ENCODE results near the gene KRTAP5-8. TPM values are rescaled to one million over a fixed set of nuclear protein-coding genes. Genes with fewer than 3 reads are reported as not detected.
"Not testable (repeated sequence)": the region's sequence is repeated elsewhere in the genome, so short reads cannot be mapped to it uniquely, and the experiment has no call there.

The KRTAP5-8 gene
- total RNA-seq, 2 experiments from 2014 or later = not detected

DNA sequence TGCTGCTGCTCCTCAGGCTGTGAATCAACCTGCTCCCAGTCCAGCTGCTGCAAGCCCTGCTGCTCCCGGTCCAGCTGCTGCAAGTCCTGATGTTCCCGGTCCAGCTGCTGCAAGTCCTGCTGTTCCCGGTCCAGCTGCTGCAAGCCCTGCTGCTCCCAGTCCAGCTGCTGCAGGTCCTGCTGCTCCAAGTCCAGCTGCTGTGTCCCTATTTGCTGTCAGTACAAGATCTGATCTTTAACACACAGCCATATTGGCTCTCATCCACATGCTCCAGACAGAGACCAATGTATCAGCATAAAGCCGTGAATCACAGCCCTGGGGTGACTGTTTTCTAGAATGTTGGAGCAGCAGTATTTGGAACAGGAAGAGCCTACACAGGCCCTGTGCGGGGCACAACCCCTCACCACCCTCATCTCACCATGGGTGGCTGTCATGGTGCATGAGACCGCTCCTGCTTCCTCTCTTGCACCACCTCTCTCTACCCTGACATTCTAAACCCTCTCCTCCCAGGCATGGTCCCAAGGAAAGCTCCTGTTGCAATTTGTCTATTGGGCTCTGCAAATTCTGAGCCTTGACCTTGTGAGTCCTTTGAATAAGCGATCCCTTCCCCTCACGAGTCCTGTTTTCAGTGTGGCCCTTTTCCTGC lies 31.0 kb downstream of the KRTAP5-8 start:
- DNase-seq = no peak

DNA sequence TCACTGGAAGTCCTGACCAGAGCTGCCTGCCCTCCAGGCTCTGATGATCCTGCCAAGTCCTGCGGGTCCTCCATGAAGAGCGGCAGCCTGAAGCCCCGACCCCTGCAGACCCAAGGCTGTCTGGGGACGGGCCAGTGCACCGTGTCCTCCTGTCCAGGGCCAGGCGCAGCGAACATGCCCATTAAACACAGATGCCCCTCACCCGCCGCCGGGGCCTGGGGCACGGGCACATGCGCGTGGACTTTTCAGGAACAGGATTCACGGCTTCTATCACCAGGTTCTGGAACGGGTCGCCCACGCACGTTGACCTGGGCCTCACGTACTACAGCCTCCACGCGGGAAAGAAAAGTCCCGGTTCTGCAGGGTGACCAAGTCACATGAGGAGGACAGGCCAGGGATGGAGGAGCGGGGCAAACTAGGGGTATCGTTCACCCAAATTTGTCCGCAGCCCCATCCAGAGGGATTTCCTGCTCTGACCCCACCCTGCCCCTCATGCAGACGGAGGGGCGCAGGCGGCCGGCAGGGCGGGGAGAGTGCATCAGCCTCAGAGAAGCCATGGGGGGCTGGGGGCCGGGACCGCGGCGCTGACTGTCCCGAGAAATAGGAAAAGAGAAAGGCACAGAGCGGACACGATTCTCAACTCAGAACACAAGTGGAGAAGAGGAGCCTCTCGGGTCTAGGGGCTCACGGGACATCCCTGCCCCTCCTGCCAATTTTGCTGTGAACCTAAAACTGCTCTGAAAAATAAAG lies 33.5 kb downstream of the KRTAP5-8 start:
- DNase-seq; H3K9me3 Mint-ChIP-seq (ENCODE audit: low read depth); H3K4me1 Mint-ChIP-seq; intact Hi-C loops (cut with DNase I, micrococcal nuclease); H3K36me3 Mint-ChIP-seq (ENCODE audit: low read depth); H3K4me3 Mint-ChIP-seq; POLR2A ChIA-PET; ATAC-seq; H3K27ac Mint-ChIP-seq: not testable (repeated sequence)
- peaks cover 21% of the 10 kb centered on the region for H3K27me3 Mint-ChIP-seq
- CTCF ChIA-PET = interaction anchor here (0.6 kb wide), 1 partner anchor 21 kb away, joined by 4 read pairs; no protein-coding TSS in a partner anchor

More for the DNA sequence above, 31.0 kb downstream of the KRTAP5-8 start:
- H3K36me3 Mint-ChIP-seq (ENCODE audit: low read depth) = no peaks in the 10 kb centered on the region
- intact Hi-C loops (cut with DNase I, micrococcal nuclease) = loop anchor here in 1 of 2 experiments (1.0 kb wide), 1 partner anchor 9 kb away; no protein-coding TSS in a partner anchor
- H3K27me3 Mint-ChIP-seq = peaks cover 27% of the 10 kb centered on the region
- no peaks in the 10 kb centered on the region for H3K9me3 Mint-ChIP-seq (ENCODE audit: low read depth)
- no peak overlapping the region for H3K27ac Mint-ChIP-seq
- ChIA-PET POLR2A (no interaction called here), CTCF (no interaction called here)
- H3K4me1 Mint-ChIP-seq = no peaks in the 10 kb centered on the region
- no peak for ATAC-seq
- H3K4me3 Mint-ChIP-seq = no peak overlapping the region

DNA sequence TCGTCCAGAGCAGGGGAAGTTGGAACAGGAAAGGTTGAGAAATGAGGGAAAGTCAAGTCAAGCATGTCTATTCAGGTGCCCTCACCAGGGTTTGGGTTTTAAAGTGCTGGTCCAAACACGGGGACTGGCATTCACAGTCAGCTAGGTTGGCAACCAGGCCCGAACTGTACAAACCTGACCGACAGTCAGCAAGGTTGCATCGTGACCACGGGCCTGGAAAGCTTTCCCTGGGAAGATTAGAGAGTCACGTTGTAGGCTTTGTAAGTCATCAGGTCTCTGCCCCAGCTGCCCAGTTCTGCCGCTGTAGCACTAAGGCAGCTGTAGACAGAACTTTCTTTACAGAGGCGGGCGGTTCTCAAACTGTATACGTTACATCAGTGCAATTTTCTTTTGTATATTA lies 35.0 kb downstream of the KRTAP5-8 start:
- H3K36me3 Mint-ChIP-seq (ENCODE audit: low read depth) = no peaks in the 10 kb centered on the region
- H3K4me3 Mint-ChIP-seq = no peak overlapping the region
- H3K27me3 Mint-ChIP-seq = peaks cover 12% of the 10 kb centered on the region
- no peaks in the 10 kb centered on the region for H3K9me3 Mint-ChIP-seq (ENCODE audit: low read depth)
- DNase-seq = no peak
- ATAC-seq = no peak
- ChIA-PET POLR2A (no interaction called here), CTCF (no interaction called here)
- intact Hi-C loops (cut with DNase I, micrococcal nuclease) = no loop called here
- H3K4me1 Mint-ChIP-seq = no peaks in the 10 kb centered on the region
- H3K27ac Mint-ChIP-seq = no peak overlapping the region

GRCh38 chr11:71574418-71574817 lies 36.6 kb downstream of the KRTAP5-8 start:
- Mint-ChIP-seq H3K4me3 (no peak overlapping the region), H3K4me1 (no peaks in the 10 kb centered on the region), H3K36me3 (ENCODE audit: low read depth) (no peaks in the 10 kb centered on the region), H3K27me3 (peaks cover 10% of the 10 kb centered on the region), H3K9me3 (ENCODE audit: low read depth) (no peaks in the 10 kb centered on the region), H3K27ac (no peak overlapping the region)
- intact Hi-C loops (cut with DNase I, micrococcal nuclease) = no loop called here
- POLR2A ChIA-PET = no interaction called here
- DNase-seq = no peak
- no peak for ATAC-seq
- CTCF ChIA-PET = interaction anchor here (0.9 kb wide), 1 partner anchor 22 kb away, joined by 3 read pairs; no protein-coding TSS in a partner anchor

GRCh38 chr11:71575723-71576424 lies 38.0 kb downstream of the KRTAP5-8 start:
- H3K4me3 Mint-ChIP-seq = no peak overlapping the region
- DNase-seq = no peak
- ChIA-PET POLR2A (no interaction called here), CTCF (no interaction called here)
- H3K9me3 Mint-ChIP-seq (ENCODE audit: low read depth) = no peaks in the 10 kb centered on the region
- ATAC-seq = no peak
- H3K27ac Mint-ChIP-seq = no peak overlapping the region
- intact Hi-C loops (cut with DNase I, micrococcal nuclease) = no loop called here
- no peaks in the 10 kb centered on the region for H3K36me3 Mint-ChIP-seq (ENCODE audit: low read depth)
- H3K27me3 Mint-ChIP-seq = peaks cover 9% of the 10 kb centered on the region
- H3K4me1 Mint-ChIP-seq = peaks cover 2% of the 10 kb centered on the region

DNA sequence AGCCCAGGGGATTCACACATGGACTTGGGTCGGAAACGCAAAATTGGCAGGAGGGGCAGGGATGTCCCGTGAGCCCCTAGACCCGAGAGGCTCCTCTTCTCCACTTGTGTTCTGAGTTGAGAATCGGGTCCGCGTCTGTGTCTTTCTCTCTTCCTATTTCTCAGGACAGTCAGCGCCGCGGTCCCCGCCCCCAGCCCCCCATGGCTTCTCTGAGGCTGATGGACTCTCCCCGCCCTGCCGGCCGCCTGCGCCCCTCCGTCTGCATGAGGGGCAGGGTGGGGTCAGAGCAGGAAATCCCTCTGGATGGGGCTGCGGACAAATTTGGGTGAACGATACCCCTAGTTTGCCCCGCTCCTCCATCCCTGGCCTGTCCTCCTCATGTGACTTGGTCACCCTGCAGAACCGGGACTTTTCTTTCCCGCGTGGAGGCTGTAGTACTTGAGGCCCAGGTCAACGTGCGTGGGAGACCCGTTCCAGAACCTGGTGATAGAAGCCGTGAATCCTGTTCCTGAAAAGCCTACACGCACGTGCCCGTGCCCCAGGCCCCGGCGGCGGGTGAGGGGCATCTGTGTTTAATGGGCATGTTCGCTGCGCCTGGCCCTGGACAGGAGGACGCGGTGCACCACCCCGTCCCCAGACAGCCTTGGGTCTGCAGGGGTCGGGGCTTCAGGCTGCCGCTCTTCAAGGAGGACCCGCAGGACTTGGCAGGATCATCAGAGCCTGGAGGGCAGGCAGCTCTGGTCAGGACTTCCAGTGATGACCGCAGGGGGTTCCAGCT lies 39.1 kb downstream of the KRTAP5-8 start:
- H3K9me3 Mint-ChIP-seq (ENCODE audit: low read depth); H3K36me3 Mint-ChIP-seq (ENCODE audit: low read depth); ATAC-seq; POLR2A ChIA-PET; DNase-seq; H3K4me1 Mint-ChIP-seq; H3K27ac Mint-ChIP-seq; CTCF ChIA-PET; H3K4me3 Mint-ChIP-seq; intact Hi-C loops (cut with DNase I, micrococcal nuclease): not testable (repeated sequence)
- peaks cover 19% of the 10 kb centered on the region for H3K27me3 Mint-ChIP-seq

- Mint-ChIP-seq H3K4me1 (peaks cover 2% of the 10 kb centered on the region), H3K4me3 (no peak overlapping the region), H3K9me3 (ENCODE audit: low read depth) (no peaks in the 10 kb centered on the region), H3K27me3 (peaks cover 22% of the 10 kb centered on the region), H3K36me3 (ENCODE audit: low read depth) (no peaks in the 10 kb centered on the region), H3K27ac (no peak overlapping the region)
- no peak for DNase-seq
- intact Hi-C loops (cut with DNase I, micrococcal nuclease) = loop anchor here in 1 of 2 experiments (1.0 kb wide), 1 partner anchor 9 kb away; no protein-coding TSS in a partner anchor
- ATAC-seq = no peak
- ChIA-PET CTCF (no interaction called here), POLR2A (no interaction called here)
Measured at GRCh38 chr11:71577469-71578004, 39.7 kb downstream of the KRTAP5-8 start.

DNA sequence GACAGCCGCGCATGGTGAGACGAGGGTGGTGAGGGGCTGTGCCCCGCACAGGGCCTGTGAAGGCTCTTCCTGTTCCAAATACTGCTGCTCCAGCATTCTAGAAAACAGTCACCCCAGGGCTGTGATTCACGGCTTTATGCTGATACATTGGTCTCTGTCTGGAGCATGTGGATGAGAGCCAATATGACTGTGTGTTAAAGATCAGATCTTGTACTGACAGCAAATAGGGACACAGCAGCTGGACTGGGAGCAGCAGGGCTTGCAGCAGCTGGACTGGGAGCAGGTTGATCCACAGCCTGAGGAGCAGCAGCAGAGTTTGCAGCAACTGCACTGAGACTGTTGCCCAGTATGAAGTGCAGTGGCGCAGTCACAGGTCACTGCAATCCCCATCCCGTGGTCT lies 41.7 kb downstream of the KRTAP5-8 start:
- H3K4me1 Mint-ChIP-seq; H3K9me3 Mint-ChIP-seq (ENCODE audit: low read depth); H3K36me3 Mint-ChIP-seq (ENCODE audit: low read depth); ATAC-seq; DNase-seq; H3K4me3 Mint-ChIP-seq; intact Hi-C loops (cut with DNase I, micrococcal nuclease); POLR2A ChIA-PET; H3K27ac Mint-ChIP-seq: not testable (repeated sequence)
- H3K27me3 Mint-ChIP-seq = peaks cover 24% of the 10 kb centered on the region
- CTCF ChIA-PET = interaction anchor here (1.0 kb wide), 1 partner anchor 16 kb away, joined by 3 read pairs; no protein-coding TSS in a partner anchor

DNA sequence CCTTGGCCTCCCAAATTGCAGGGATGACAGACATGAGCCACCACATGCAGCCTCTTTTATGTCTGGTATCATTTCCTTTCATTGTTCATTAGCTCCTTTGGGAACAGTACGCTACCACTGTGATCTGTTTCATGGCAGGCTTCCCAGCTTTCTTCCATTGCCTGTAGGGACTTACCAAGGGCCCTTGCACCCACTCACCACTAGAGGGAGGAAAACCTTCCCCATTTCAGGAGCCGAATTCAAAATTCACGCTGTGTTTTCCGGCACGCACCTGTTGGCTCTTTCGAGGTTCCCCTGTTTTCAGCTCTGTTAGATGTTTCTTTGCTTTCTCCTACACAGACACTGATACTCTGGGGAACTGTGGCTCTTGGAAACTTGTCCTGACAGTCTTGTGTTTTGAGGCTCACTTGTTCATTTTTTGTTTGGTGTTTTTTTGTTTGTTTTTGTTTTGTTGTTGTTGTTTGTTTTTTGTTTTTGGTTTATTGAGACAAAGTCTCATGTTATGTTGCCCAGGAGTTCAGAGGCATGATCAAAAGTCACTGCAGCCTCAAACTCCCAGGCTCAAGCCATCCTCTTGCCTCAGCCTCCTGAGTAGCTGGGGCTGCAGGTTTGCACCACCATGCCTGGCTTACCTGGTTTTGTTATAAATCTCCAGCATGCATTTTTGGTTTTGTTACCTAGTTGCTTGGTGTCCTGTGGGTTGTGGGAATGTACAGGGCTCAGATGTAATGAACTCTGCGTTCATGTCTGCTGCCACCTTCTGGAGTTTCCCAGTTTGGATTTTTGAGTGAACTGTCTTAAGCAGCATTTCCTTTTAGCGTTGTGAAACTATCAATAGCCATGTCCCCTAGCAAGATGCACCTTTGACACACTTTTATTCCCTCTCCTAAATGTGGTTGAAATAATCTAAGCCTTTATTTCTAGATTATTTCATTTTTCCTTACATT lies 42.5 kb downstream of the KRTAP5-8 start:
- Mint-ChIP-seq H3K9me3 (ENCODE audit: low read depth) (no peaks in the 10 kb centered on the region), H3K4me3 (no peak overlapping the region), H3K4me1 (peaks cover 2% of the 10 kb centered on the region), H3K27me3 (peaks cover 24% of the 10 kb centered on the region), H3K27ac (no peak overlapping the region), H3K36me3 (ENCODE audit: low read depth) (no peaks in the 10 kb centered on the region)
- no peak for ATAC-seq
- CTCF ChIA-PET = interaction anchor here (1.0 kb wide), 1 partner anchor 17 kb away, joined by 3 read pairs; no protein-coding TSS in a partner anchor
- POLR2A ChIA-PET = no interaction called here
- peak; percentile 44 for DNase-seq
- intact Hi-C loops (cut with DNase I, micrococcal nuclease) = loop anchor here in 1 of 2 experiments (1.0 kb wide), 1 partner anchor 10 kb away; no protein-coding TSS in a partner anchor

DNA sequence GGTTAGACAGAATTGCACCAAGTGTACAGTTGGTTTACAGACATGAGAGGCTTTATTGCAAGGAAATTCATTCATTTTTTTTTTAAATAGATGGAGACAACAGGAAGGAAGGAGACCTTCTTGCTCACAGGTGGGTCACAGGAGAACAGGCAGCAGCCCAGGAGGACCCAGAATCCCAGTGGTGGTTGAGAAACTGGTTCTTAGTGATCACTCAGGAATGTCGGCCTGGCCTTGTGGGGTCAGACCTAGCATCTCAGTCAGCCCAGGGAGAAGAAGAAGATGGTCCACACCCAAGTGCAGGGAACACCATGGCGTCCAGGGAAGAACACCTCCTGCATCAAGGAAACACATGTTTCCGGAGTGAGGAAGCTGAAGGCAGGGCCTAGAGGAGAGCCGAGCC lies 44.0 kb downstream of the KRTAP5-8 start:
- ATAC-seq (no peak), DNase-seq (no peak)
- POLR2A ChIA-PET = no interaction called here
- Mint-ChIP-seq H3K27ac (no peak overlapping the region), H3K4me1 (peaks cover 2% of the 10 kb centered on the region), H3K36me3 (ENCODE audit: low read depth) (no peaks in the 10 kb centered on the region), H3K4me3 (no peak overlapping the region), H3K27me3 (peaks cover 20% of the 10 kb centered on the region), H3K9me3 (ENCODE audit: low read depth) (no peaks in the 10 kb centered on the region)
- CTCF ChIA-PET = no interaction called here
- intact Hi-C loops (cut with DNase I, micrococcal nuclease) = no loop called here
